LNCAP (cell line): Measurements from ENCODE around the gene METTL21C.

Experiments used
- TF ChIP-seq, protein P1 (sequence below): fragments of 450-650 bp; IDR thresholded peaks from 2 replicates; pipeline ENCODE4 v1.5.1; 2017; ENCODE audit warnings: mild to moderate bottlenecking

METTL21C gene

DNA sequence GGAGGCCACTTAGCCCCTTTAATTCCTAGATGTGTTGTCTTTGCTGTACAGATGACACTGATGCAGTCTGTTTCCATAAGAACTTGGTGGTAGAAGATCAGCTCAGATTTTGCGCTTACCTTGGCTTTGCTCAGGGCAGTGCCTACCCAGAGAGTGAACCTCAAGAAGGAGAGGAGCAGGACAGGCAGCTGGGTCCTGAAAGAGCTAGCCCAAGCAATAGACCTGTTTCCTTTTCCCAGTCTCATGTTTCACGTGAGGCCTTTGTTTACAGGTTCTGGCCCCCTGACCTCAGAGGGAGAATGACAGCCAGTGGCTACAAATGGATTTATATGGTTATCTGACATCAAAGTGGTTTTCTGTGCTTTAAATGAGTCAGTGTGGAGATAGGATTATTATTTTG lies 40.1 kb downstream of the METTL21C start:
- TF ChIP-seq, protein P1, sequence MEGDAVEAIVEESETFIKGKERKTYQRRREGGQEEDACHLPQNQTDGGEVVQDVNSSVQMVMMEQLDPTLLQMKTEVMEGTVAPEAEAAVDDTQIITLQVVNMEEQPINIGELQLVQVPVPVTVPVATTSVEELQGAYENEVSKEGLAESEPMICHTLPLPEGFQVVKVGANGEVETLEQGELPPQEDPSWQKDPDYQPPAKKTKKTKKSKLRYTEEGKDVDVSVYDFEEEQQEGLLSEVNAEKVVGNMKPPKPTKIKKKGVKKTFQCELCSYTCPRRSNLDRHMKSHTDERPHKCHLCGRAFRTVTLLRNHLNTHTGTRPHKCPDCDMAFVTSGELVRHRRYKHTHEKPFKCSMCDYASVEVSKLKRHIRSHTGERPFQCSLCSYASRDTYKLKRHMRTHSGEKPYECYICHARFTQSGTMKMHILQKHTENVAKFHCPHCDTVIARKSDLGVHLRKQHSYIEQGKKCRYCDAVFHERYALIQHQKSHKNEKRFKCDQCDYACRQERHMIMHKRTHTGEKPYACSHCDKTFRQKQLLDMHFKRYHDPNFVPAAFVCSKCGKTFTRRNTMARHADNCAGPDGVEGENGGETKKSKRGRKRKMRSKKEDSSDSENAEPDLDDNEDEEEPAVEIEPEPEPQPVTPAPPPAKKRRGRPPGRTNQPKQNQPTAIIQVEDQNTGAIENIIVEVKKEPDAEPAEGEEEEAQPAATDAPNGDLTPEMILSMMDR: no peak

DNA sequence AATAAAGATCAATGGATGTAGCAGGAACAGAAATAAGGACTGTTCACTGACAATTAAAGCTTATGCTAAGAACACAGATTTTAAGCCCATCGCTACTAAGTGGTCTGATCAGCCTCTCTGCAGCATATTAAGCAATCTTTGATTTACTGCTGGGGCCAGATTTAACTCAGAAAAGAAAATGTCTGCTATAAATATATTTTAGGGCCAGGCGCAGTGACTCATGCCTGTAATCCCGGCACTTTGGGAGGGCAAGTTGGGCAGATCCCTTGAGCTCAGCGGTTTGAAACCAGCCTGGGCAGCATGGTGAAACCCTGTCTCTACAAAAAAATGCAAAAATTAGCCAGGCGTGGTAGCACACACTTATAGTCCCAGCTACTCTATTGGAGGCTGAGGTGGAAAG lies 43.0 kb downstream of the METTL21C start:
- TF ChIP-seq, protein P1: no peak

- TF ChIP-seq, protein P1: no peak
These were observed 43.5 kb downstream of the METTL21C start for GRCh38 chr13:102651392-102651791.

DNA sequence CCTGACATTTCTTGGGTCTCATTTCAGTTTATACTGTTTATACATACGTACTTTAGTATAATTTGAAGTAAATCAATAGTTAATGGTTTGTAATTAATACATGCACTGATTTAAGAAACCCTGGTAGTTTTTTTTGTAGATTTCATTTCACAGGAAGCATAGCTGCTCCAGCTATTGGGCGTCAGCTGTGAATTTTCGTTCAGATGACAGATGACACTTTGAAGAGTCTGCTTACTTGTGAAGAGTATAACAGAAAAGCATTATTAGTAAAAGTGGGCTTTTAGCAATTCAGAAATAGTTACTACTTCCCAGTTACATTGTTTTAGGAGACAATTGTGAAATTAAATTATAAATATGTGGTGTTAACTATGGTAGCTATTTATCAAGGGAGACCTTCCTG lies 44.4 kb downstream of the METTL21C start:
- TF ChIP-seq, protein P1: no peak

DNA sequence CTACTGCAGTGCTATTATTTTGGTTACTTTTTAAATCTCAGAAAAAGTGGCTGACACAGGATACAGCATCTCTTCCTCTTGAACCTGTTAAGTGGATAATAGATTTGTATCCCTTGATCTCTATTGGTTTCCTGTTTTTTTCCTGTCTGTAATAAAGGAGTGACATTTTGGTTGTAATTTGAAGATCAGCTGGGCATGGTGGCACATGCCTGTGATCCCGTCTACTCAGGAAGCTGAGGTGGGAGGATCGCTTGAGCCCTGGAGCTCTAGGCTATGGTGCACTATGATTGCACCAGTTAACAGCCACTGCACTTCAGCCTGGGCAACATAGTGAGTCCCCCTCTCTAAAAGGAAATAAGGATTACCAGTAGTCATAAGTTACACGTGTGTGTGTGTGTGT lies 46.8 kb downstream of the METTL21C start:
- TF ChIP-seq, protein P1: no peak

DNA sequence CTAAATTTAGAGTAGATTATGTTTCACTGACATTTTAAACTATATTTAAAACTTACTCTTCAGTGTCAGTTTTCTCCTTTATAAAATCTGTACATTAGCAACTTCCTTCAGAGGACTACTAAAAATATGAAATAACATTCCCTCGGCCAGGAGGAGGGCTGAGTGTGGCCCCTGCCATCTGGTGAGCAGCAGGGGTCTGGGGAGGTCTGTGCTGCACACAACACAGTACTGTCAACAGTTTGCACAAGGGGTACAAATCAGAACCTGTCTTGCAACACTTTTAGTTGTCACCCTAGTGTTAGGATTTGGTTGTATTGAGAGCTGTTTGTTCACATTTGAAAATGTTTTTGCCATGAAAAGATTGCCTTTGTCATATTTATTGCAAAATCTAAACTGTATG lies 49.1 kb downstream of the METTL21C start:
- TF ChIP-seq, protein P1: no peak

DNA sequence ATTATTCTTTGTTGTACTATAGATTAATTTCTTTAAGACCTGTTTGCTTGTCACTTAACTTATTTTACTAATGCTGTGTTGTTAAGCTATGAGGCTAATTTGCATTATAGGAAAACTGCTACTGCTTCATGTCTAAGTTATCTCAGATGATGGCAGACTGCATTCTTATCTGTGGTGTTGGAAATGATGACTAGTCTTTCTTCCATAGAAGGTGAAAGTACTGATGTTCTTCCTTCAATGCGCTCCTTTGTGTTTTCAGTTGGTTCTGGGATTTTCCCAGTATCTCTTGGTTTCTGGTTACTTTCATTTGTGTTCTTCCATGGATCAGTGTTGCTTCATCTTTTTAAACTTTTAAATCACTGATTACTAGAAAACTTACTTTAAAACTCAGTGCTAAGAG lies 51.2 kb downstream of the METTL21C start:
- TF ChIP-seq, protein P1: no peak

DNA sequence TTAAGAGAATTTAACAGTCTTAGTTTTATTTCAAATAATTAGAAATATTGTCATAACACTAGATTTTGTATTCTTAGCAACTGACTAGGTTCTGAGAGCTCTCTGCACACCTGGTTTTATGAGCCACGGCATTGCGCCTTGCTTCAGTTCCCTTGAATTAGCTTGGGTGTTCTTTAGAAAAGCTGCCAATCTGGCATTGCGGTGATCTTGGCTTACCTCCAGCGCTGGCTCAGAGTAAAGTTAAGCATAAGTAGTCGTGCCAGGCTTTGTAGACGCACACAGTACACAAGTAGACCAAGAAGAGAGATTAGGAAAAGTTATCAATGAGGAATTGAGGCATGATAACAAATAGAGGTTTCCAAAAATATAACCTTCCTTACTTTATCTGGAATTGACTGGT lies 52.4 kb downstream of the METTL21C start:
- TF ChIP-seq, protein P1: no peak
